Psoas muscle (tissue), 8 donors: ENCODE results near the gene WDR26. TPM values are rescaled to one million over a fixed set of nuclear protein-coding genes. Genes with fewer than 3 reads are reported as not detected.

Source experiments
- ATAC-seq, 4 donors: fragments of 200-7000 bp; cut with Tn5 transposase; one replicate each; pipeline ENCODE4 v1.9.1; 2020; ENCODE audit warnings: moderate library complexity in 3 of 4, mild to moderate bottlenecking in 2 of 4
- DNase-seq, 2 donors: peaks; one replicate each; pipeline ENCODE4 v3.0.0-alpha.2; 2020
- H3K27ac ChIP-seq: fragments of 200-600 bp; one replicate; pipeline ENCODE4 v1.8.0; 2022
- H3K27me3 ChIP-seq, 3 donors: fragments of 200-600 bp in 1 of 3; one replicate each; pipeline versions ENCODE4 v1.6.1 to v1.8.0; 2013 to 2022; ENCODE audit warnings: low read length in 2 of 3, mild to moderate bottlenecking in 2 of 3, moderate library complexity in 1 of 3; ENCODE audit not compliant: insufficient read depth in 3 of 3
- H3K36me3 ChIP-seq, 2 donors: fragments of 200-600 bp in 1 of 2; one replicate each; pipeline versions ENCODE4 v1.6.1 to v1.8.0; 2013 to 2022; ENCODE audit warnings: low read depth in 1 of 2, mild to moderate bottlenecking in 1 of 2, moderate library complexity in 1 of 2; ENCODE audit not compliant: insufficient read depth in 1 of 2
- H3K4me1 ChIP-seq: fragments of 200-600 bp; one replicate; pipeline ENCODE4 v1.8.0; 2022
- H3K4me3 ChIP-seq: fragments of 200-600 bp; one replicate; pipeline ENCODE4 v1.8.0; 2022; ENCODE audit warnings: mild to moderate bottlenecking
- H3K9me3 ChIP-seq: fragments of 200-600 bp; one replicate; pipeline ENCODE4 v1.8.0; 2022
- CTCF ChIP-seq: fragments of 200-600 bp; IDR thresholded peaks from one replicate; pipeline ENCODE4 v1.8.0; 2022; ENCODE audit warnings: antibody characterized with exemption
- WGBS, 3 donors: extraction: QIAGEN DNeasy Blood & Tissue Kit; methylation state at CpG; one replicate each; pipeline versions ENCODE4 v1.1.6 to v1.1.7; 2013; 5-methylcytosine and 5-hydroxymethylcytosine counted together
- intact Hi-C, 2 donors: fragments of 100-400 bp; cut with DNase I; formaldehyde crosslinking; loops; one replicate each; pipeline versions ENCODE4 v1.11.0 to v1.14.2; 2022
- polyA plus RNA-seq, 3 donors: library from polyadenylated mRNA; stranded (reverse); fragments of 200-250 nt; gene quantifications; one replicate each; pipeline ENCODE4 v1.2.3, GENCODE V29; 2013
- total RNA-seq, 4 donors: library from RNA; stranded (reverse); fragmentation: NEBNext Ultra II Directional in 2 of 4; extraction: Animal tissue kit (Norgen Biotek cat#: 25700) in 2 of 4; gene quantifications; one replicate each; pipeline versions ENCODE4 v1.2.1 to v1.2.4, GENCODE V29; 2021 to 2023
- donor health status: healthy with polysubstance abuse.
- donor health status: DM: no; HTN: no; CAD: no; lungs with moderate emphysema.
- donor health status: Bipolar disorder and iron deficiency.
- donor health status: healthy.
- donor health status: DM: yes; HTN: yes; CAD: no.
- donor health status: DM: no; HTN: no; CAD: no.
- donor health status: DM: no; HTN: no; CAD: no.
- donor health status: DM: yes; HTN: yes; CAD: no.

The WDR26 gene
- total and polyA plus RNA-seq, 7 donors, result 29.1 to 114 (median 82.4) TPM

- 73 to 86% (median 73%) methylated on average over 5 of the region's 5 CpGs for WGBS, 3 donors
- Histone ChIP-seq H3K4me1 (peaks cover 9% of the 10 kb centered on the region), H3K36me3 (peaks cover 4 to 78% of the 10 kb centered on the region in 2 donors), H3K27me3 (no peaks in the 10 kb centered on the region), H3K27ac (no peak overlapping the region), H3K4me3 (no peak overlapping the region), H3K9me3 (no peaks in the 10 kb centered on the region)
- intact Hi-C loops, result no loop called here
- TF ChIP-seq CTCF, result no peak
- ATAC-seq (peak; percentile 36 to 79 (median 68)), DNase-seq (no peak)
Measured at GRCh38 chr1:224368409-224368808, 66.2 kb downstream of the WDR26 start.

- intact Hi-C loops, result no loop called here
- no peak overlapping the region for H3K4me3 ChIP-seq
- TF ChIP-seq CTCF, result no peak
- peaks cover 0 to 2% of the 10 kb centered on the region in 2 donors for H3K36me3 ChIP-seq
- peaks cover 33% of the 10 kb centered on the region for H3K4me1 ChIP-seq
- H3K27me3 ChIP-seq, result no peaks in the 10 kb centered on the region
- DNase-seq, result no peak
- no peaks in the 10 kb centered on the region for H3K9me3 ChIP-seq
- 68 to 84% (median 82%) methylated on average over 3 of the region's 3 CpGs for WGBS, 3 donors
- ATAC-seq, result no peak
- H3K27ac ChIP-seq, result peak overlapping the region; percentile 21
Measured at GRCh38 chr1:224359207-224359606, 75.4 kb downstream of the WDR26 start.

DNA sequence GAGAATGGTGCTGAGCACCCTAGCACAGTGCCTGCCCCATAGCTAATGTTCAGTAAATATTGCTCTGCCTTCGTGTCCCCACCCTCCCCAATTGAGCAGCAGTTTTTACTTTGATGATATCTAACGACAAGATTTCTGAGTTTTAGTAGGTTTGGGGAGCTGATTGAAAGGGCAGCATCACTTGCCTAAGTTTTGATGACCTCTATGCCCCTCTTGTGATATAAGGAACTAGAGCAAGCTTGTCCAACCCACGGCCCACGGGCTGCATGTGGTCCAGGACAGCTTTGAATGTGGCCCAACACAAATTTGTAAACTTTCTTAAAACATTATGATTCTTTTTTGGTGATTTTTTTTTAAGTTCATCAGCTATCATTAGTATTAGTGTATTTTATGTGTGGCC lies 76.4 kb downstream of the WDR26 start:
- no peak for TF ChIP-seq CTCF
- DNase-seq (no peak), ATAC-seq (no peak)
- H3K27ac ChIP-seq, result peak overlapping the region; percentile 88
- peaks cover 33% of the 10 kb centered on the region for H3K4me1 ChIP-seq
- H3K9me3 ChIP-seq, result no peaks in the 10 kb centered on the region
- 54 to 65% (median 64%) methylated on average over 4 of the region's 4 CpGs for WGBS, 3 donors
- H3K27me3 ChIP-seq, result no peaks in the 10 kb centered on the region
- intact Hi-C loops, result no loop called here
- no peaks in the 10 kb centered on the region for H3K36me3 ChIP-seq
- H3K4me3 ChIP-seq, result peak overlapping the region; percentile 96

DNA sequence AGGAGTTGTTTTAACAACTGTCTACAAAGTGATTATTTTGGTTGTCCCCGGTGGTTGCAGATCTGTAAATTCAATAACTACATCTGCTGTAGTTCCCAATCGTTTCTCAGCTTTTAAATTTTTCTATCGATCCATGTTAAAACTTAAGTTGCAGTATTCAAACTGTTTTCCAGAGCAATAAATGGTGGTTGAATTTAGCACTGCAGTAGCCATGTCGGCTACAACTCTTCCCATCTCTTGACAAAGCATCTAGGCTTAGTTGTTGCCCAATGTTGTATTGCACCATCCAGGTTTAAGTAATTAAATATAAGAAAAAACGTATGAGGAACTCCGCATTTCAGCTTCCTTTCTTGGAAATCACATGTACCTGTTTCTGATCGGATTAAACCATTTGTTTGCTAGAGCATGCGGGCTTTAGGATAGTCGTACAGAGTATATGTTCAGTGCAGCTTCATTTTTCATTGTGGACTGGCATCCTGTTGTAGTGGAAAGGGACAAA lies 76.9 kb downstream of the WDR26 start:
- ATAC-seq, result peak in 2 of 4 donors; percentile 26 to 32

More for the DNA sequence above, 76.9 kb downstream of the WDR26 start:
- Histone ChIP-seq H3K36me3 (no peaks in the 10 kb centered on the region), H3K9me3 (no peaks in the 10 kb centered on the region), H3K4me1 (peaks cover 33% of the 10 kb centered on the region), H3K27ac (peak overlapping the region; percentile 88), H3K27me3 (no peaks in the 10 kb centered on the region), H3K4me3 (peak overlapping the region; percentile 96)
- WGBS, 3 donors, result 20 to 32% (median 30%) methylated on average over 9 of the region's 9 CpGs
- DNase-seq, result no peak
- TF ChIP-seq CTCF, result no peak
- intact Hi-C loops, result no loop called here
